Prostate gland (tissue), 2 donors: ENCODE data around the gene C1orf159.

Experiments
- CTCF ChIP-seq, 4 experiments: fragments of 200-600 bp in 2 of 4; fragments of 450-650 bp in 2 of 4; sonication (generic) in 2 of 4; IDR thresholded peaks; 1 replicate in 3 of 4; 2 replicates in 1 of 4; pipeline ENCODE4 v1.5.1; 2016 to 2019; ENCODE audit warnings: antibody characterized with exemption in 4 of 4, mild to moderate bottlenecking in 2 of 4, moderate library complexity in 2 of 4
- POLR2A ChIP-seq: fragments of 450-650 bp; IDR thresholded peaks from one replicate; pipeline ENCODE4 v1.6.1; 2016; ENCODE audit warnings: antibody characterized with exemption, mild to moderate bottlenecking
- POLR2AphosphoS5 ChIP-seq: sonication (generic); formaldehyde crosslinking; IDR thresholded peaks from one replicate; pipeline ENCODE4 v1.6.1; 2017; ENCODE audit warnings: antibody characterized with exemption

GRCh38 chr1:1124508-1124785 is 8.6 kb upstream of the C1orf159 start:
- TF ChIP-seq POLR2A = no peak
- TF ChIP-seq CTCF (IDR thresholded peaks at IDR 0.05) = no peak
- no peak for TF ChIP-seq POLR2AphosphoS5
